ENCODE results near the gene VRK3.

The VRK3 gene

DNA sequence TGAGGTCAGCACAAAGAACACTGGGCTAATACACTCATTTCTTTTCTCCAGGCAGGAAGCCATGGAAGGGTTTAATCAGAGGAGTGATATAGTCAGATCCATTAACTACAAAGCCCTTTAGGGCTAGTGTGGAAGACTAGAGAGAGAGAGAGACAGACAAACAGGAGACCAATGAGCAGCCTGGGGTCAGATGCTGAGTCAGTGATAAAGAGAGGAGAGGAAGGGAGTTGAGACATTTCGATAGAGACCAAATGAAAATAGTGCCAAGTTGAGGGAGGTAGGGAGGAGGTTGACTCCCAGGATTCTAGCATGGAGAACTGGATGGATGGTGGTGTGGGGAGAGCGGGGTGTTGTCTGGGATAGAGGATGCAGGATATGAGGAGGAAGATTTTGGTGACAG lies 18.8 kb upstream of the VRK3 start:
- DNase-seq (no peak), ATAC-seq (ENCODE audit: insufficient read depth, low read depth) (no peak)
- Histone ChIP-seq H3K79me2 (ENCODE audit: insufficient read depth, low read length) (peaks cover 3% of the 10 kb centered on the region; the same call in 1 of the 2 replicates), H3K4me2 (ENCODE audit: insufficient read depth, low read length) (no peak overlapping the region), H3K9me3 (ENCODE audit: insufficient read depth, low read length, severe bottlenecking) (peaks cover 24% of the 10 kb centered on the region), H3K4me3 (ENCODE audit: low read depth in 1 of 2, low read length in 2 of 2) (no peak overlapping the region), H4K20me1 (ENCODE audit: insufficient read depth, low read length) (peaks cover 12% of the 10 kb centered on the region; the same call in 1 of the 2 replicates), H3K36me3 (ENCODE audit: insufficient read depth, low read length) (peaks cover 98% of the 10 kb centered on the region), H3K4me1 (ENCODE audit: insufficient read depth, low read length) (no peaks in the 10 kb centered on the region), H3K27me3 (ENCODE audit: insufficient read depth, low read length, poor library complexity) (no peaks in the 10 kb centered on the region), H2AFZ (ENCODE audit: low read depth, low read length) (no peak overlapping the region), H3K27ac (ENCODE audit: low read length) (no peak overlapping the region), H3K9ac (ENCODE audit: low read depth, low read length) (no peak overlapping the region)
- TF ChIP-seq, protein P1, sequence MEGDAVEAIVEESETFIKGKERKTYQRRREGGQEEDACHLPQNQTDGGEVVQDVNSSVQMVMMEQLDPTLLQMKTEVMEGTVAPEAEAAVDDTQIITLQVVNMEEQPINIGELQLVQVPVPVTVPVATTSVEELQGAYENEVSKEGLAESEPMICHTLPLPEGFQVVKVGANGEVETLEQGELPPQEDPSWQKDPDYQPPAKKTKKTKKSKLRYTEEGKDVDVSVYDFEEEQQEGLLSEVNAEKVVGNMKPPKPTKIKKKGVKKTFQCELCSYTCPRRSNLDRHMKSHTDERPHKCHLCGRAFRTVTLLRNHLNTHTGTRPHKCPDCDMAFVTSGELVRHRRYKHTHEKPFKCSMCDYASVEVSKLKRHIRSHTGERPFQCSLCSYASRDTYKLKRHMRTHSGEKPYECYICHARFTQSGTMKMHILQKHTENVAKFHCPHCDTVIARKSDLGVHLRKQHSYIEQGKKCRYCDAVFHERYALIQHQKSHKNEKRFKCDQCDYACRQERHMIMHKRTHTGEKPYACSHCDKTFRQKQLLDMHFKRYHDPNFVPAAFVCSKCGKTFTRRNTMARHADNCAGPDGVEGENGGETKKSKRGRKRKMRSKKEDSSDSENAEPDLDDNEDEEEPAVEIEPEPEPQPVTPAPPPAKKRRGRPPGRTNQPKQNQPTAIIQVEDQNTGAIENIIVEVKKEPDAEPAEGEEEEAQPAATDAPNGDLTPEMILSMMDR (IDR thresholded peaks at IDR 0.05; ENCODE audit: borderline replicate concordance, extremely low read depth, low read length, poor library complexity, severe bottlenecking): no peak
- no peak for TF ChIP-seq EZH2 (IDR thresholded peaks at IDR 0.05; ENCODE audit: borderline replicate concordance, low read depth, low read length, severe bottlenecking)

DNA sequence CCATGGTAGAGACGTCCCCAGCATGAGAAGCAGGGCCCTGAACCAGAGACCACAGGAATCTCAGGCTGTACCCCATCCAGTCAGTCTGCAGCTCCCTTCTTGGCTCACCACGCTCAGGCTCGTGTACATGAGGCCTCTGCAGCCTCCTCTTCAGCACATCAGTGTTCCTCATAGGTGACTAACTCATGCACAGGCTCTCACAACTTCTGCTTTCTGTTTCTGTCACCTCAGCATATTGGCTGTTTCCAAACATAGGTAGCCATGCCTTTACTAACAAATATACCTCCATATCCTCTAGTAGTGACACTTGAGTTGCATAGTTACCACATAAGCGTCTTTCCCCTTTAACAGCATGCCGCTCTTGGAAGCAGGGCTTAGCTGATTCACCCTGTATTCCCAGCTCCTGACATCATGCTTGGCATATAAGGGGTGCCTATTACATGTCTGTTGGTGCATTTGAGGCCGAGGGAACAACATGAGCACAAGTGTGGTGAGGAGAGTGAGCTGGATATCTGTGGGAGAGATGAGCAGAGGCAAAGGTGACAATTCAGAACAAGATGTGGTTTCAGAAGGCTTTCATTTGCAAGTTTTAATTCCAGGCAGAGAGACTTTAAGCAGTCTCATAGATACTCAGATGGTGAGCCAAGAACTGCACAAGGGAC lies 17.3 kb upstream of the VRK3 start:
- H3K27me3 ChIP-seq (ENCODE audit: insufficient read depth, low read length, poor library complexity): no peaks in the 10 kb centered on the region
- peaks cover 17% of the 10 kb centered on the region; the same call in 1 of the 2 replicates for H4K20me1 ChIP-seq (ENCODE audit: insufficient read depth, low read length)
- DNase-seq (no peak), ATAC-seq (ENCODE audit: insufficient read depth, low read depth) (no peak)
- no peak overlapping the region for H3K4me3 ChIP-seq (ENCODE audit: low read depth in 1 of 2, low read length in 2 of 2)
- peaks cover 94% of the 10 kb centered on the region for H3K36me3 ChIP-seq (ENCODE audit: insufficient read depth, low read length)
- TF ChIP-seq, protein P1 (IDR thresholded peaks at IDR 0.05; ENCODE audit: borderline replicate concordance, extremely low read depth, low read length, poor library complexity, severe bottlenecking): no peak
- TF ChIP-seq EZH2 (IDR thresholded peaks at IDR 0.05; ENCODE audit: borderline replicate concordance, low read depth, low read length, severe bottlenecking): no peak
- H3K79me2 ChIP-seq (ENCODE audit: insufficient read depth, low read length): peaks cover 11% of the 10 kb centered on the region
- no peak overlapping the region for H3K9ac ChIP-seq (ENCODE audit: low read depth, low read length)
- no peak overlapping the region for H3K27ac ChIP-seq (ENCODE audit: low read length)
- no peak overlapping the region for H2AFZ ChIP-seq (ENCODE audit: low read depth, low read length)
- H3K4me2 ChIP-seq (ENCODE audit: insufficient read depth, low read length): no peak overlapping the region
- H3K9me3 ChIP-seq (ENCODE audit: insufficient read depth, low read length, severe bottlenecking): peaks cover 24% of the 10 kb centered on the region
- H3K4me1 ChIP-seq (ENCODE audit: insufficient read depth, low read length): no peaks in the 10 kb centered on the region

GRCh38 chr19:50040967-50041366 lies 15.8 kb upstream of the VRK3 start:
- no peak overlapping the region for H3K27ac ChIP-seq (ENCODE audit: low read length)
- no peaks in the 10 kb centered on the region for H3K27me3 ChIP-seq (ENCODE audit: insufficient read depth, low read length, poor library complexity)
- H3K4me3 ChIP-seq (ENCODE audit: low read depth in 1 of 2, low read length in 2 of 2): no peak overlapping the region
- peaks cover 21% of the 10 kb centered on the region for H4K20me1 ChIP-seq (ENCODE audit: insufficient read depth, low read length)
- H3K36me3 ChIP-seq (ENCODE audit: insufficient read depth, low read length): peaks cover 91% of the 10 kb centered on the region
- peaks cover 20% of the 10 kb centered on the region for H3K9me3 ChIP-seq (ENCODE audit: insufficient read depth, low read length, severe bottlenecking)
- H3K9ac ChIP-seq (ENCODE audit: low read depth, low read length): no peak overlapping the region
- H3K79me2 ChIP-seq (ENCODE audit: insufficient read depth, low read length): peaks cover 24% of the 10 kb centered on the region
- no peak for ATAC-seq (ENCODE audit: insufficient read depth, low read depth)
- H2AFZ ChIP-seq (ENCODE audit: low read depth, low read length): no peak overlapping the region
- no peak overlapping the region for H3K4me2 ChIP-seq (ENCODE audit: insufficient read depth, low read length)
- no peaks in the 10 kb centered on the region for H3K4me1 ChIP-seq (ENCODE audit: insufficient read depth, low read length)
- TF ChIP-seq, protein P1 (IDR thresholded peaks at IDR 0.05; ENCODE audit: borderline replicate concordance, extremely low read depth, low read length, poor library complexity, severe bottlenecking): no peak
- TF ChIP-seq EZH2 (IDR thresholded peaks at IDR 0.05; ENCODE audit: borderline replicate concordance, low read depth, low read length, severe bottlenecking): no peak
- no peak for DNase-seq
